ENCODE results near the gene CACNG7. TPM values are rescaled to one million over a fixed set of nuclear protein-coding genes. Genes with fewer than 3 reads are reported as not detected.

CACNG7 gene
- total RNA-seq, 1 experiment from 2014 or later = not detected

DNA sequence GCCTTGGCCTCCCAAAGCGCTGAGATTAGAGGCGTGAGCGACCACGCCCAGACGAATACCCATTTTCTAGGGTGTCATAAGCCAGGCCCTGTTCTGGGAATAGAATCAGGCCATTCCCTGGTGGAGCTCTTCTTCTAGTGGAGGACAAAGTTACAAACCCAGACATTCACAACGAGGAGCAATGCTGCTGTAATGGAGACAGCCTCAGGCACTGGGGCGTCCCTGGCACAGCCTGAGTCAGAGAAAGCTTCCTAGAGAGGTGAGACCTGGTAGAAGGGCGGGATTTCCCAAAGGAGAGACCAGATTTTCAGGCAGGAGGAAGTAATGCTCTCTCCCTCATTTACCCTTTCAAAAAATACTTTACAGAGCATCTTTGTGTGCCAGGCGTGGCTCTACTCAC lies 14.4 kb upstream of the CACNG7 start:
- CTCF ChIA-PET = no interaction called here
- intact Hi-C loops (cut with micrococcal nuclease; ENCODE audit: unreplicated experiment) = no loop called here

GRCh38 chr19:53896682-53897081 lies 12.4 kb upstream of the CACNG7 start:
- H3K9me3 ChIP-seq (ENCODE audit: low read depth, low read length, poor library complexity, severe bottlenecking) = no peaks in the 10 kb centered on the region
- no peak overlapping the region for H3K4me3 ChIP-seq (ENCODE audit: low read depth, low read length, poor library complexity, severe bottlenecking)
- no peak overlapping the region for H3K27ac ChIP-seq (ENCODE audit: low read depth, low read length, poor library complexity, severe bottlenecking)
- DNase-seq (ENCODE audit: low spot score) = no peak
- no peaks in the 10 kb centered on the region for H3K36me3 ChIP-seq (ENCODE audit: insufficient read depth, low read length, poor library complexity, severe bottlenecking)
- H3K4me1 ChIP-seq (ENCODE audit: insufficient read depth, low read length, poor library complexity, severe bottlenecking) = peaks cover 8% of the 10 kb centered on the region
- ChIA-PET POLR2A (ENCODE audit: low non-redundant PET) (no interaction called here), CTCF (interaction anchor here (1.2 kb wide), 1 partner anchor 10 kb away, joined by 3 read pairs; no protein-coding TSS in a partner anchor)
- peaks cover 7% of the 10 kb centered on the region for H3K27me3 ChIP-seq (replicated peaks; ENCODE audit: insufficient read depth, low read depth, low read length, poor library complexity)
- TF ChIP-seq, protein P1, sequence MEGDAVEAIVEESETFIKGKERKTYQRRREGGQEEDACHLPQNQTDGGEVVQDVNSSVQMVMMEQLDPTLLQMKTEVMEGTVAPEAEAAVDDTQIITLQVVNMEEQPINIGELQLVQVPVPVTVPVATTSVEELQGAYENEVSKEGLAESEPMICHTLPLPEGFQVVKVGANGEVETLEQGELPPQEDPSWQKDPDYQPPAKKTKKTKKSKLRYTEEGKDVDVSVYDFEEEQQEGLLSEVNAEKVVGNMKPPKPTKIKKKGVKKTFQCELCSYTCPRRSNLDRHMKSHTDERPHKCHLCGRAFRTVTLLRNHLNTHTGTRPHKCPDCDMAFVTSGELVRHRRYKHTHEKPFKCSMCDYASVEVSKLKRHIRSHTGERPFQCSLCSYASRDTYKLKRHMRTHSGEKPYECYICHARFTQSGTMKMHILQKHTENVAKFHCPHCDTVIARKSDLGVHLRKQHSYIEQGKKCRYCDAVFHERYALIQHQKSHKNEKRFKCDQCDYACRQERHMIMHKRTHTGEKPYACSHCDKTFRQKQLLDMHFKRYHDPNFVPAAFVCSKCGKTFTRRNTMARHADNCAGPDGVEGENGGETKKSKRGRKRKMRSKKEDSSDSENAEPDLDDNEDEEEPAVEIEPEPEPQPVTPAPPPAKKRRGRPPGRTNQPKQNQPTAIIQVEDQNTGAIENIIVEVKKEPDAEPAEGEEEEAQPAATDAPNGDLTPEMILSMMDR (conservative IDR thresholded peaks at IDR 0.05; ENCODE audit: low read depth, low read length) = no peak
- TF ChIP-seq EZH2 (IDR thresholded peaks at IDR 0.05; ENCODE audit: borderline replicate concordance, low read depth, low read length, poor library complexity, severe bottlenecking) = no peak
- BruUV-seq (replicated peaks) = no TSS peak
- intact Hi-C loops (cut with micrococcal nuclease; ENCODE audit: unreplicated experiment) = no loop called here

More for the DNA sequence above, 14.4 kb upstream of the CACNG7 start:
- no TSS peak for BruUV-seq (replicated peaks)
- POLR2A ChIA-PET (ENCODE audit: low non-redundant PET) = no interaction called here
- Histone ChIP-seq H3K27me3 (replicated peaks; ENCODE audit: insufficient read depth, low read depth, low read length, poor library complexity) (peaks cover 7% of the 10 kb centered on the region), H3K36me3 (ENCODE audit: insufficient read depth, low read length, poor library complexity, severe bottlenecking) (no peaks in the 10 kb centered on the region), H3K9me3 (ENCODE audit: low read depth, low read length, poor library complexity, severe bottlenecking) (no peaks in the 10 kb centered on the region), H3K4me3 (ENCODE audit: low read depth, low read length, poor library complexity, severe bottlenecking) (no peak overlapping the region), H3K4me1 (ENCODE audit: insufficient read depth, low read length, poor library complexity, severe bottlenecking) (peaks cover 8% of the 10 kb centered on the region), H3K27ac (ENCODE audit: low read depth, low read length, poor library complexity, severe bottlenecking) (no peak overlapping the region)
- DNase-seq (ENCODE audit: low spot score) = no peak
- TF ChIP-seq EZH2 (IDR thresholded peaks at IDR 0.05; ENCODE audit: borderline replicate concordance, low read depth, low read length, poor library complexity, severe bottlenecking) = no peak
- TF ChIP-seq, protein P1 (conservative IDR thresholded peaks at IDR 0.05; ENCODE audit: low read depth, low read length) = no peak

GRCh38 chr19:53897459-53897858 lies 11.6 kb upstream of the CACNG7 start:
- intact Hi-C loops (cut with micrococcal nuclease; ENCODE audit: unreplicated experiment) = no loop called here
- Histone ChIP-seq H3K4me3 (ENCODE audit: low read depth, low read length, poor library complexity, severe bottlenecking) (no peak overlapping the region), H3K4me1 (ENCODE audit: insufficient read depth, low read length, poor library complexity, severe bottlenecking) (peaks cover 8% of the 10 kb centered on the region), H3K27ac (ENCODE audit: low read depth, low read length, poor library complexity, severe bottlenecking) (no peak overlapping the region), H3K27me3 (replicated peaks; ENCODE audit: insufficient read depth, low read depth, low read length, poor library complexity) (peaks cover 7% of the 10 kb centered on the region), H3K36me3 (ENCODE audit: insufficient read depth, low read length, poor library complexity, severe bottlenecking) (no peaks in the 10 kb centered on the region), H3K9me3 (ENCODE audit: low read depth, low read length, poor library complexity, severe bottlenecking) (no peaks in the 10 kb centered on the region)
- CTCF ChIA-PET = interaction anchor here (0.5 to 1.2 kb wide), 2 partner anchors 9 to 128 kb away, joined by 3 to 5 read pairs; no protein-coding TSS in a partner anchor
- TF ChIP-seq, protein P1 (conservative IDR thresholded peaks at IDR 0.05; ENCODE audit: low read depth, low read length) = no peak
- TF ChIP-seq EZH2 (IDR thresholded peaks at IDR 0.05; ENCODE audit: borderline replicate concordance, low read depth, low read length, poor library complexity, severe bottlenecking) = no peak
- no TSS peak for BruUV-seq (replicated peaks)
- POLR2A ChIA-PET (ENCODE audit: low non-redundant PET) = no interaction called here
- no peak for DNase-seq (ENCODE audit: low spot score)
